ENCODE measurements around the gene ANKRD40CL.

Gene ANKRD40CL

DNA sequence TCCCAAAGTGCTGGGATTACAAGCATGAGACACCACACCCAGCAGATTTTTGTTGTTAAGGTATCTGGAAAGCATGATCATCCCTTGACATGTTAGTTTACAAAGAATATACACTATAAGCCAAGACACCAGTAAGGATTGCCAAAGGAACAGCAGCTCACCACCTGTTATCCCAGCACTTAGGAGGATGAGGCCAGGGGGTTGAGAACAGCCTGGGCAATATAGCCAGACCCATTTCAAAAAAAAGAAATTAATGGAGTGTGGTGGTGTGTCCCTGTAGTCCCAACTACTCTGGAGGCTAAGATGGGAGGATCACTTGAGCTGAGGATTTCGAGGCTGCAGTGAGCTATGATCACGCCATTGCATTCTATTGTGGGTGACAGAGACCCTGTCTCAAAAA lies 5.1 kb downstream of the ANKRD40CL start:
- TF ChIP-seq, protein P1, sequence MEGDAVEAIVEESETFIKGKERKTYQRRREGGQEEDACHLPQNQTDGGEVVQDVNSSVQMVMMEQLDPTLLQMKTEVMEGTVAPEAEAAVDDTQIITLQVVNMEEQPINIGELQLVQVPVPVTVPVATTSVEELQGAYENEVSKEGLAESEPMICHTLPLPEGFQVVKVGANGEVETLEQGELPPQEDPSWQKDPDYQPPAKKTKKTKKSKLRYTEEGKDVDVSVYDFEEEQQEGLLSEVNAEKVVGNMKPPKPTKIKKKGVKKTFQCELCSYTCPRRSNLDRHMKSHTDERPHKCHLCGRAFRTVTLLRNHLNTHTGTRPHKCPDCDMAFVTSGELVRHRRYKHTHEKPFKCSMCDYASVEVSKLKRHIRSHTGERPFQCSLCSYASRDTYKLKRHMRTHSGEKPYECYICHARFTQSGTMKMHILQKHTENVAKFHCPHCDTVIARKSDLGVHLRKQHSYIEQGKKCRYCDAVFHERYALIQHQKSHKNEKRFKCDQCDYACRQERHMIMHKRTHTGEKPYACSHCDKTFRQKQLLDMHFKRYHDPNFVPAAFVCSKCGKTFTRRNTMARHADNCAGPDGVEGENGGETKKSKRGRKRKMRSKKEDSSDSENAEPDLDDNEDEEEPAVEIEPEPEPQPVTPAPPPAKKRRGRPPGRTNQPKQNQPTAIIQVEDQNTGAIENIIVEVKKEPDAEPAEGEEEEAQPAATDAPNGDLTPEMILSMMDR (IDR thresholded peaks at IDR 0.05; ENCODE audit: low read depth, low read length) = no peak
- no peak for DNase-seq (ENCODE audit: extremely low read depth, low read depth)

DNA sequence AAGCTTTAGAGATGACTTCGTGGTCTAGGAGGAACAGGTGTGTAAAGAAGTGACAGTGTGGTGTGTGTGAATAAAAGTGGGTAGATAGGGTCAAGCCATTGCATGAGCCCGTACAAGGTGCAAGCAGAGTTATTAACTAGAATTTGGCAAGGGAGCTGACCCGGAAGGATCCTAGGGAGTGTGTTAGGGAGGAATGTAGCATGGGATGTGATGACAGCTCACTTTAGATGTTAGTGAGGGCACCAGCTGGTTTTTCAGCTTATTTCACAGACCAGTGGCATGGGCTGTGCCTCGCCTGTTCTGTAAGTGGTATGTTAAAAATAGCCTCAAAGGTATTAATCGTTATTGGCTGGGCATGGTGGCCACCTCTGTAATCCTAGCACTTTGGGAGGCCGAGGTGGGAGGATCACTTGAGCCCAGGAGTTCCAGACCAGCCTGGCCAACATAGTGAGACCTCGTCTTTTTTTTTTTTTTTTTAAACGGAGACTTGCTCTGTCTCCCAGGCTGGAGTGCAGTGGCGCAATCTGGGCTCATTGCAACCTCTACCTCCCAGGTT lies 8.3 kb downstream of the ANKRD40CL start:
- DNase-seq (ENCODE audit: extremely low read depth, low read depth) = no peak
- TF ChIP-seq, protein P1 (IDR thresholded peaks at IDR 0.05; ENCODE audit: low read depth, low read length) = no peak

DNA sequence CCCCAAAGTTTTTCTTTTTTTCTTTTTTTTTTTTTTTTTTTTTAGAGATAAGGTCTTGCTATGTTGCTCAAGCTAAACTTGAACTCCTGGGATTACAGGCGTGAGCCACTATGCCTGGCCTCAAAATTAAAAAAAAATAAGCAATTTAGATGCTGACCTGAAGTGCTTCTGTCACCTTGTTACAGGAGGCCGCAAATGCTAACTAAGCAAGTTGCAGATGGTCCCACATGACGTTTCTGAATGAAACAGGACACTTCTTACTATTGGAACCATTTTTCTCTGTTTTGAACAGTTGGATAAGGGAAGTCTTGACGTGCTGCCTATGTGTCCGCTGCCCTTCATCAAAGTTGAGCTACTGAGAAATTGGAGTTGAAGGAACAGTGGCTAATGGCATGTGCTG lies 8.8 kb downstream of the ANKRD40CL start:
- DNase-seq (ENCODE audit: extremely low read depth, low read depth) = no peak
- TF ChIP-seq, protein P1 (IDR thresholded peaks at IDR 0.05; ENCODE audit: low read depth, low read length) = no peak

DNA sequence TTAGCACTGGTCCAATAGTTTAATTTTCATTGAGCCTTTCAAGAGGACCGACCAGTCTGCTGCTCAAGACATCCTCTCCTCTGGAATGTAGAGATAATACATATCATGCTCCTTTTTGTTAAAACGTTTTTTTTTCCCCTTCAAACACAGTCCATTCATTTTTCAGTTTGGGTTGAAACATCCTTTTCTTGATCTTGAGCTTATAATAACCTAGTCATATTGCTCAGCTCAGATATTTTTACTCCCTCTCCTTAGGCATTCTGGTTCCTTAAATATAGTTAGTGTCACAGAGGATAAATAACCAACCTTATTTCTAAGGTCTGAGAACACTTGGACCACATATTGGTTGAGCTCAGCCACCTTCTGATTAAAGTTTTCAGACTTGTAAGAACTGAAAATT lies 12.8 kb downstream of the ANKRD40CL start:
- TF ChIP-seq, protein P1 (IDR thresholded peaks at IDR 0.05; ENCODE audit: low read depth, low read length) = no peak
- no peak for DNase-seq (ENCODE audit: extremely low read depth, low read depth)

GRCh38 chr17:50749245-50749644 lies 18.1 kb downstream of the ANKRD40CL start:
- DNase-seq (ENCODE audit: extremely low read depth, low read depth) = no peak
- TF ChIP-seq, protein P1 (IDR thresholded peaks at IDR 0.05; ENCODE audit: low read depth, low read length) = no peak

DNA sequence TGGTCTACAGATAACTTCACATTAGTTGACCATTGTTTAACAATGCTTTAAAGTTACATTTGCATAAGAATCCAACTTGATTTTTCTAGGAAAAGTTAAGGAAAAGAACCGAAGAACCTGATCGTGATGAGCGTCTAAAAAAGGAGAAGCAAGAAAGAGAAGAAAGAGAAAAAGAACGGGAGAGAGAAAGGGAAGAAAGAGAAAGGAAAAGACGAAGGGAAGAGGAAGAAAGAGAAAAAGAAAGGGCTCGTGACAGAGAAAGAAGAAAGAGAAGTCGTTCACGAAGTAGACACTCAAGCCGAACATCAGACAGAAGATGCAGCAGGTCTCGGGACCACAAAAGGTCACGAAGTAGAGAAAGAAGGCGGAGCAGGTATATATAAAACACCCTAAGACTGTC lies 21.7 kb downstream of the ANKRD40CL start:
- TF ChIP-seq, protein P1 (IDR thresholded peaks at IDR 0.05; ENCODE audit: low read depth, low read length) = no peak
- no peak for DNase-seq (ENCODE audit: extremely low read depth, low read depth)

GRCh38 chr17:50739098-50739497 lies 28.2 kb downstream of the ANKRD40CL start:
- DNase-seq (ENCODE audit: extremely low read depth, low read depth) = no peak
- TF ChIP-seq, protein P1 (IDR thresholded peaks at IDR 0.05; ENCODE audit: low read depth, low read length) = no peak
